ENCODE data around the gene SNHG17.

- TF ChIP-seq POLR2AphosphoS5 (IDR thresholded peaks at IDR 0.05; ENCODE audit: low read depth, low read length) (no peak), POLR2A (IDR thresholded peaks at IDR 0.05; ENCODE audit: low read depth, low read length) (no peak), TAF1 (IDR thresholded peaks at IDR 0.05; ENCODE audit: low read depth, low read length) (no peak), PAX5 (IDR thresholded peaks at IDR 0.05; ENCODE audit: insufficient read depth, low read length, severe bottlenecking) (no peak), POU2F2 (IDR thresholded peaks at IDR 0.05; ENCODE audit: low read depth, low read length) (no peak), SPI1 (IDR thresholded peaks at IDR 0.05; ENCODE audit: low read depth, low read length) (no peak)
Observed at GRCh38 chr20:38433304-38433972, 1.7 kb downstream of the SNHG17 start.

Measured in GM12891 (cell line).